Smooth muscle cell (in vitro differentiated cells): ENCODE data around the gene CCDC83. TPM values are rescaled to one million over a fixed set of nuclear protein-coding genes. Genes with fewer than 3 reads are reported as not detected.

Experiments
- DNase-seq: peaks from one replicate; lab custom pipeline; 2025; ENCODE audit not compliant: unreplicated experiment; lab: John Stamatoyannopoulos, UW
- H2AFZ ChIP-seq: fragments of 200-600 bp; sonication (generic); 2 replicates; pipeline ENCODE4 v1.6.0; 2016; ENCODE audit warnings: antibody characterized with exemption, low read depth, mild to moderate bottlenecking
- H3F3A ChIP-seq: fragments of 200-600 bp; sonication (generic); 2 replicates; pipeline ENCODE4 v1.6.0; 2017; ENCODE audit warnings: antibody characterized with exemption, low read depth
- H3K27ac ChIP-seq: fragments of 200-600 bp; sonication (generic); 2 replicates; pipeline ENCODE4 v1.5.1; 2016; ENCODE audit warnings: low read depth, mild to moderate bottlenecking
- H3K27me3 ChIP-seq: fragments of 200-600 bp; sonication (generic); 2 replicates; pipeline ENCODE4 v1.6.1; 2016; ENCODE audit warnings: low read depth, mild to moderate bottlenecking
- H3K36me3 ChIP-seq: fragments of 200-600 bp; sonication (generic); 2 replicates; pipeline ENCODE4 v1.5.1; 2016; ENCODE audit warnings: low read depth
- H3K4me1 ChIP-seq: fragments of 200-600 bp; sonication (generic); 2 replicates; pipeline ENCODE4 v1.5.1; 2016; ENCODE audit warnings: low read depth
- H3K4me2 ChIP-seq: fragments of 200-600 bp; sonication (generic); 2 replicates; pipeline ENCODE4 v1.6.0; 2016; ENCODE audit warnings: mild to moderate bottlenecking
- H3K4me3 ChIP-seq: fragments of 200-600 bp; sonication (generic); 2 replicates; pipeline ENCODE4 v1.5.1; 2016; ENCODE audit warnings: mild to moderate bottlenecking
- H3K79me2 ChIP-seq: fragments of 200-600 bp; sonication (generic); 2 replicates; pipeline ENCODE4 v1.6.0; 2016; ENCODE audit warnings: low read depth, mild to moderate bottlenecking
- H3K9ac ChIP-seq: fragments of 200-600 bp; sonication (generic); 2 replicates; pipeline ENCODE4 v1.6.0; 2016; ENCODE audit warnings: low read depth
- H3K9me3 ChIP-seq: fragments of 200-600 bp; sonication (generic); replicated peaks from 2 replicates; pipeline ENCODE4 v1.5.1; 2016; ENCODE audit warnings: low read depth
- H4K20me1 ChIP-seq: fragments of 200-600 bp; sonication (generic); 2 replicates; pipeline ENCODE4 v1.6.0; 2016; ENCODE audit warnings: low read depth
- CTCF ChIP-seq: fragments of 200-600 bp; sonication (generic); IDR thresholded peaks from 2 replicates; pipeline ENCODE4 v1.5.1; 2017; ENCODE audit warnings: borderline replicate concordance, mild to moderate bottlenecking, antibody characterized with exemption; ENCODE audit not compliant: insufficient read depth, poor library complexity, severe bottlenecking
- WGBS: methylation state at CpG from one replicate; pipeline ENCODE4 v1.1.7; 2016; ENCODE audit warnings: low lambda C conversion rate; 5-methylcytosine and 5-hydroxymethylcytosine counted together
- polyA plus RNA-seq: library from polyadenylated mRNA; unstranded; fragments of >200 nt; fragmentation: Nextera tagmentation; extraction: Ambion mirVana; gene quantifications from 2 replicates; pipeline ENCODE4 v1.2.1, GENCODE V29; 2016
- total RNA-seq: library from RNA; depleted of rRNA; stranded (reverse); fragments of >200 nt; gene quantifications from 2 replicates; pipeline ENCODE4 v1.2.3, GENCODE V29; 2014

Gene CCDC83
- total and polyA plus RNA-seq, 2 experiments from 2014 or later: not detected

GRCh38 chr11:85875505-85875904 lies 20.3 kb downstream of the CCDC83 start:
- no peaks in the 10 kb centered on the region for H4K20me1 ChIP-seq
- no peaks in the 10 kb centered on the region for H3K79me2 ChIP-seq
- no peaks in the 10 kb centered on the region for H3K27me3 ChIP-seq
- no peak for TF ChIP-seq CTCF
- no peaks in the 10 kb centered on the region for H3F3A ChIP-seq
- WGBS: 39% methylated on average over 1 of the region's 1 CpG
- H2AFZ ChIP-seq: peak overlapping the region; percentile 51
- H3K9ac ChIP-seq: no peak overlapping the region
- peak overlapping the region; percentile 60 for H3K27ac ChIP-seq
- H3K4me2 ChIP-seq: peak overlapping the region; percentile 32
- H3K4me1 ChIP-seq: no peaks in the 10 kb centered on the region
- no peak for DNase-seq
- no peaks in the 10 kb centered on the region for H3K36me3 ChIP-seq
- H3K9me3 ChIP-seq: no peaks in the 10 kb centered on the region
- H3K4me3 ChIP-seq: no peak overlapping the region

GRCh38 chr11:85884581-85885021 lies 29.4 kb downstream of the CCDC83 start:
- H3K4me3 ChIP-seq: no peak overlapping the region
- no peaks in the 10 kb centered on the region for H3K27me3 ChIP-seq
- no peaks in the 10 kb centered on the region for H3K9me3 ChIP-seq
- no peaks in the 10 kb centered on the region for H3K4me1 ChIP-seq
- no peaks in the 10 kb centered on the region for H4K20me1 ChIP-seq
- no peaks in the 10 kb centered on the region for H3F3A ChIP-seq
- H3K79me2 ChIP-seq: no peaks in the 10 kb centered on the region
- H3K27ac ChIP-seq: no peak overlapping the region
- no peaks in the 10 kb centered on the region for H3K36me3 ChIP-seq
- no peak overlapping the region for H3K9ac ChIP-seq
- H2AFZ ChIP-seq: no peak overlapping the region
- 49% methylated on average over 4 of the region's 4 CpGs for WGBS
- DNase-seq: no peak
- H3K4me2 ChIP-seq: no peak overlapping the region
- no peak for TF ChIP-seq CTCF

- WGBS: 87% methylated on average over 7 of the region's 7 CpGs
- Histone ChIP-seq H3K27me3 (no peaks in the 10 kb centered on the region), H3K9me3 (no peaks in the 10 kb centered on the region), H3K4me1 (no peaks in the 10 kb centered on the region), H3K4me2 (no peak overlapping the region), H3K79me2 (no peaks in the 10 kb centered on the region), H2AFZ (no peak overlapping the region), H3K27ac (no peak overlapping the region), H3F3A (no peaks in the 10 kb centered on the region), H3K4me3 (no peak overlapping the region), H3K36me3 (no peaks in the 10 kb centered on the region), H3K9ac (no peak overlapping the region), H4K20me1 (no peaks in the 10 kb centered on the region)
- TF ChIP-seq CTCF: no peak
- DNase-seq: no peak
Observed at GRCh38 chr11:85886089-85887056, 31.2 kb downstream of the CCDC83 start.
